HEK293 (cell line): Measurements from ENCODE around the gene LAMP1.
A peak's percentile ranks its signal among the peaks of the same experiment; 100 is the strongest.
"Not testable (repeated sequence)": the region's sequence is repeated elsewhere in the genome, so short reads cannot be mapped to it uniquely, and the experiment has no call there.

ENCODE experiments used
- CTCF ChIA-PET: fragments of 350-600 bp; formaldehyde crosslinking; extraction: SDS; loops from one replicate; lab custom pipeline; 2021; ENCODE audit warnings: antibody characterized with exemption; lab: Yijun Ruan, JAX
- POLR2A ChIA-PET: fragments of 300-600 bp; formaldehyde crosslinking; extraction: SDS; loops from one replicate; lab custom pipeline; 2020; ENCODE audit warnings: antibody characterized with exemption, inconsistent platforms; lab: Yijun Ruan, JAX
- H3K27ac ChIP-seq: fragments of 200-500 bp; sonication (Bioruptor generic); 2 replicates; pipeline ENCODE4 v1.5.1; 2014; ENCODE audit warnings: low read depth, low read length, control low read depth, inconsistent platforms; ENCODE audit errors: extremely low read depth
- H3K36me3 ChIP-seq, 2 experiments: fragments of 200-500 bp in 1 of 2; sonication (Bioruptor generic) in 1 of 2; 1 replicate in 1 of 2; 2 replicates in 1 of 2; pipeline ENCODE4 v1.5.1; 2014 to 2017; ENCODE audit warnings: inconsistent platforms in 2 of 2, low read length in 2 of 2; ENCODE audit not compliant: control insufficient read depth in 2 of 2, insufficient read depth in 1 of 2
- H3K4me1 ChIP-seq: fragments of 200-500 bp; sonication (Bioruptor generic); 2 replicates; pipeline ENCODE4 v1.5.1; 2014; ENCODE audit warnings: mild to moderate bottlenecking, low read length, inconsistent platforms; ENCODE audit not compliant: control insufficient read depth, insufficient read depth
- H3K4me3 ChIP-seq: 2 replicates; pipeline ENCODE4 v1.5.1; 2011; ENCODE audit warnings: low read depth, mild to moderate bottlenecking, control low read depth, low read length, moderate library complexity
- H3K9me3 ChIP-seq: fragments of 200-500 bp; sonication (Bioruptor generic); 2 replicates; pipeline ENCODE4 v1.5.1; 2014; ENCODE audit warnings: low read depth, low read length, inconsistent platforms; ENCODE audit not compliant: control insufficient read depth, insufficient read depth
- KLF1 ChIP-seq: fragments of 450-650 bp; formaldehyde crosslinking; IDR thresholded peaks from 2 replicates; pipeline ENCODE4 v1.5.1; 2016; ENCODE audit warnings: missing biosample characterization, missing genetic modification characterization
- KLF10 ChIP-seq: fragments of 450-650 bp; IDR thresholded peaks from 2 replicates; pipeline ENCODE4 v1.5.1; 2018; ENCODE audit warnings: missing biosample characterization, mild to moderate bottlenecking, missing genetic modification characterization
- KLF7 ChIP-seq: fragments of 450-650 bp; formaldehyde crosslinking; IDR thresholded peaks from 2 replicates; pipeline ENCODE4 v1.5.1; 2016; ENCODE audit warnings: missing biosample characterization, missing genetic modification characterization, borderline replicate concordance
- KLF8 ChIP-seq: fragments of 450-650 bp; formaldehyde crosslinking; IDR thresholded peaks from 2 replicates; pipeline ENCODE4 v1.5.1; 2016; ENCODE audit warnings: missing biosample characterization, missing genetic modification characterization
- KLF9 ChIP-seq: fragments of 450-650 bp; formaldehyde crosslinking; IDR thresholded peaks from 2 replicates; pipeline ENCODE4 v1.5.1; 2016; ENCODE audit warnings: missing biosample characterization, missing genetic modification characterization, low read depth
- MYNN ChIP-seq: fragments of 450-650 bp; formaldehyde crosslinking; IDR thresholded peaks from 2 replicates; pipeline ENCODE4 v1.5.1; 2016; ENCODE audit warnings: missing biosample characterization, missing genetic modification characterization, borderline replicate concordance
- TCF7L2 ChIP-seq: IDR thresholded peaks from 2 replicates; pipeline ENCODE4 v1.6.1; 2011; ENCODE audit warnings: low read depth, mild to moderate bottlenecking, inconsistent platforms, low read length, moderate library complexity, borderline replicate concordance
- ZBTB11 ChIP-seq: fragments of 450-650 bp; formaldehyde crosslinking; conservative IDR thresholded peaks from 2 replicates; pipeline ENCODE4 v1.5.1; 2016; ENCODE audit warnings: low read depth, missing biosample characterization, missing genetic modification characterization
- ZEB2 ChIP-seq: fragments of 450-650 bp; formaldehyde crosslinking; IDR thresholded peaks from 2 replicates; pipeline ENCODE4 v1.5.1; 2016; ENCODE audit warnings: missing biosample characterization, missing genetic modification characterization
- ZNF121 ChIP-seq: fragments of 450-650 bp; formaldehyde crosslinking; IDR thresholded peaks from 2 replicates; pipeline ENCODE4 v1.5.1; 2016; ENCODE audit warnings: missing biosample characterization, missing genetic modification characterization
- ZNF157 ChIP-seq: fragments of 450-650 bp; formaldehyde crosslinking; IDR thresholded peaks from 2 replicates; pipeline ENCODE4 v1.5.1; 2016; ENCODE audit warnings: missing biosample characterization, missing genetic modification characterization
- ZNF169 ChIP-seq: fragments of 450-650 bp; formaldehyde crosslinking; IDR thresholded peaks from 2 replicates; pipeline ENCODE4 v1.5.1; 2016; ENCODE audit warnings: missing biosample characterization, missing genetic modification characterization
- ZNF341 ChIP-seq: fragments of 450-650 bp; formaldehyde crosslinking; IDR thresholded peaks from 2 replicates; pipeline ENCODE4; 2016; ENCODE audit warnings: low read depth, missing biosample characterization, missing genetic modification characterization
- ZNF354C ChIP-seq: fragments of 450-650 bp; formaldehyde crosslinking; IDR thresholded peaks from 2 replicates; pipeline ENCODE4 v1.5.1; 2016; ENCODE audit warnings: missing biosample characterization, missing genetic modification characterization, low read depth, borderline replicate concordance

Gene LAMP1

GRCh38 chr13:113314112-113314511, 17.1 kb downstream of the LAMP1 start:
- H3K27ac ChIP-seq, CTCF ChIA-PET, H3K4me1 ChIP-seq, H3K4me3 ChIP-seq, POLR2A ChIA-PET: not testable (repeated sequence)
- H3K36me3 ChIP-seq = peaks cover 0 to 35% of the 10 kb centered on the region in 2 experiments; a peak in 2 of 3 replicates
- TF ChIP-seq KLF1 (tag by site-specific recombination) = 0 out of 2 replicates have a peak, but pooled peaks have one; percentile 18
- TF ChIP-seq KLF9 (tag by site-specific recombination) = peak; percentile 51
- 0 out of 2 replicates have a peak, but pooled peaks have one; percentile 20 for TF ChIP-seq KLF8
- TF ChIP-seq KLF7 (tag by site-specific recombination) = peak; percentile 65
- TF ChIP-seq, all 188 proteins: peak for 4; not testable (repeated sequence) for 184
- H3K9me3 ChIP-seq = not testable (repeated sequence)

- not testable (repeated sequence) for H3K27ac ChIP-seq
Observed at GRCh38 chr13:113314895-113315470, 17.9 kb downstream of the LAMP1 start.

DNA sequence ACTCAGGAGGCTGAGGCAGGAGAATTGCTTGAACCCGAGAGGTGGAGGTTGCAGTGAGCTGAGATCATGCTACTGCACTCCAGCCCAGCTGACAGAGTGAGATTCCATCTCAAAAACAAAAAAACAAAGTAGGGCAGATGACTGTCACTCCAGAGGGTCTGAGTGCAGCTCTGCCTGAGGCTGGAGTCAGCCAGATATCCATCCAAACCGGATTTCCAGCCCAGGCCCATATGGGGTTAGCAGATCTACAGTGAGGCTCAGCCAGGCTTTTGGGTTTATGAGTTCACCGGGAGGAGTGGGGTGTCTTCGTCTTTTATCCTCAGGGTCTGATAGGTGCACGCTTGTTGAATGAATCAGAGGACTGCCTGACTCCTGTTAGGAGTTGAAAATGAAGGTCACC, 19.0 kb downstream of the LAMP1 start:
- Histone ChIP-seq H3K4me1 (no peaks in the 10 kb centered on the region), H3K36me3 (peaks cover 0 to 44% of the 10 kb centered on the region in 2 experiments; a peak in 1 of 3 replicates), H3K4me3 (no peak overlapping the region), H3K9me3 (no peaks in the 10 kb centered on the region), H3K27ac (no peak overlapping the region)
- POLR2A ChIA-PET = no interaction called here
- CTCF ChIA-PET = no interaction called here
- TF ChIP-seq MYNN (tag by site-specific recombination) = no peak
- TF ChIP-seq ZNF354C (tag by site-specific recombination) = no peak
- no peak for TF ChIP-seq ZNF169
- no peak for TF ChIP-seq ZNF121 (tag by site-specific recombination)
- no peak for TF ChIP-seq TCF7L2
- no peak for TF ChIP-seq ZNF341 (tag by site-specific recombination)
- no peak for TF ChIP-seq KLF8
- TF ChIP-seq, all 188 proteins: peak for 0

More at GRCh38 chr13:113314895-113315470, 17.9 kb downstream of the LAMP1 start:
- CTCF ChIA-PET, H3K4me1 ChIP-seq, H3K4me3 ChIP-seq, POLR2A ChIA-PET, H3K9me3 ChIP-seq: not testable (repeated sequence)
- peak; percentile 59 for TF ChIP-seq KLF1 (tag by site-specific recombination)
- H3K36me3 ChIP-seq = peaks cover 0 to 38% of the 10 kb centered on the region in 2 experiments; a peak in 2 of 3 replicates

DNA sequence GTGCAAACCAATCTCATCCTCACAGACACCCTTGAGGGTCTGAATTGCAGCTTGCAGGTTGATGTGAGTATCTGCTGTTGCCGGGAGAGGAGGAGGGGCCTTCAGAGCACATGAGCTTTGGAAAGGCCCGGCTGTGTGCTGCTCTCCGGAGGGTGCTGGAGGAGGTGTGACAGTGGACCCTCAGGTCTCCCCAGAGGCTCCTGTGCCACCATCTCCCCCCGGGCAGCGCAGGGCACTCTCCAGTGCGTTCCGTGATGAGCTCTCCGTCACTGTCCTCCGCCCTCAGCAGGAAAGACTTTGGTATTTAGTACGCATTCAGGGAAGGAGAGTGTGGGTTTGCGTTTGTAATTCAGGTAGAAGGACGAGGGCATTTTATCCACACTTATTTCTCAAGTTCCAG, 20.0 kb downstream of the LAMP1 start:
- no peaks in the 10 kb centered on the region for H3K9me3 ChIP-seq
- no peaks in the 10 kb centered on the region for H3K4me1 ChIP-seq
- H3K27ac ChIP-seq = no peak overlapping the region
- ChIA-PET CTCF (no interaction called here), POLR2A (no interaction called here)
- TF ChIP-seq ZNF157 (tag by site-specific recombination) = no peak
- H3K4me3 ChIP-seq = no peak overlapping the region
- peaks cover 0 to 44% of the 10 kb centered on the region in 2 experiments; a peak in 1 of 3 replicates for H3K36me3 ChIP-seq

- ChIA-PET CTCF (no interaction called here), POLR2A (no interaction called here)
- peaks cover 0 to 51% of the 10 kb centered on the region in 2 experiments; a peak in 1 of 3 replicates for H3K36me3 ChIP-seq
- H3K4me3 ChIP-seq = no peak overlapping the region
- H3K27ac ChIP-seq = no peak overlapping the region
- TF ChIP-seq KLF10 (tag by site-specific recombination) (no peak), ZEB2 (tag by site-specific recombination) (no peak), ZBTB11 (tag by site-specific recombination) (no peak)
- no peaks in the 10 kb centered on the region for H3K4me1 ChIP-seq
- H3K9me3 ChIP-seq = no peaks in the 10 kb centered on the region
Observed at GRCh38 chr13:113318956-113319355, 21.9 kb downstream of the LAMP1 start.
